HT1080 (cell line): ENCODE measurements around the gene PITX2. TPM values are rescaled to one million over a fixed set of nuclear protein-coding genes. Genes with fewer than 3 reads are reported as not detected.
A peak's percentile ranks its signal among the peaks of the same experiment; 100 is the strongest.
"Not testable (repeated sequence)": the region's sequence is repeated elsewhere in the genome, so short reads cannot be mapped to it uniquely, and the experiment has no call there.

ENCODE experiments used
- DNase-seq: peaks from one replicate; pipeline ENCODE4 v3.0.0-alpha.2; 2015; ENCODE audit warnings: low read depth
- total RNA-seq: library from RNA; depleted of rRNA; stranded (reverse); fragments of >200 nt; shearing (Covaris generic); gene quantifications from 2 replicates; pipeline ENCODE4 v1.2.3, GENCODE V29; 2014; rRNA removed

The PITX2 gene
- total RNA-seq, 1 experiment from 2014 or later = 7.1 TPM

DNA sequence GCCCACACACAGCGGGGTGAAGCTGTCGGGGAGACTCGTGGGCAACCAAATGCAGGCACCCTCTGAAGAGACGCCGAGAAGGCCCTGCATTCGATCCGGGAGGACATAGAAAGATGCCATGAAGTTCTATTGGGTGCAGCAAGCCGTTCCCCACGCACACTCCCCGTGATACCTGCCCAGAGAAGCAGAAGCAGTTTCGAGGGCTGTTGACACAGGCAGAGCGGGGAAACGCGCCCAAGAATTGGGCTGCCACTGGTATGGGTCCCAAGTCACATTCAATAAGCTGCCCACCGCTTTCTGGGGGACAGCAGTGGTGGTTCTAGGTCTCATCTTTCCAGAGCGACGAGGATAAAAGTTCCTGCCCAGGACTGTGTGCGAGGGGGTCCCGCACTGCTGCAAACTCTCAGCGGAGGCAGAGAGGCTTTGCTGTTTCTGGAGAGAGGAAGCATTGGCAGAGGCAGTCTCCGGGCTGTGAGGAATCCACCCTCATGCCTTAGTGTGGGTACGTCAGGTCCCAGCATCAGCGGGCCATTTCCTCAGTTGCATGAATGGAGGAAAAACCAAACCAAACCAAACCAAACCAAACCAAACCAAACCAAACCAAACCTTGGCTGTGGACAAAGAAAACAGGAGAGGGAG lies 10.1 kb downstream of the PITX2 start:
- no peak for DNase-seq

DNA sequence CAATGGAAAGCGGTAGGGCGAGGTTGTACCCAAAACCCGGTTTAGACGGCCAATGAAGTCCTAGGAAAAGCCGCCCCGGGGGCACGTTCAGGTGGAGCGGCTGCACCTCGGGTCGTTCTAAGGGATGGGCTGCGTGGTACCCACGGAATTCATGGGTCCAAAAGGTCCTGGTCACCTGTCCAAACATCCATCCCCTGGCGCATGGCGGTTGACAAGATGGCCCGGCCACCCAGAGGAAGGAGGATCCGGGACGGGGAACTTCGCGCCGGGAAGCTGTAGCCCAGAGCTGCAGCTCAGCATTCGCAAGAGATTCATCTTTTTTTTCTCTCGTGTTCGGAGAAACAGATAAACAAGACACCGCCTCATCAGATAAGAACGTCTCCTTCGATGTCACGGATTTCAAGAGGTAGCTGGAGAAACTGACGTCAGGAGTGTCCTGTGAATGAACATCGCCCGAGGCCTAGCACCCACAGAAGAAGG lies 10.9 kb downstream of the PITX2 start:
- DNase-seq = no peak

DNA sequence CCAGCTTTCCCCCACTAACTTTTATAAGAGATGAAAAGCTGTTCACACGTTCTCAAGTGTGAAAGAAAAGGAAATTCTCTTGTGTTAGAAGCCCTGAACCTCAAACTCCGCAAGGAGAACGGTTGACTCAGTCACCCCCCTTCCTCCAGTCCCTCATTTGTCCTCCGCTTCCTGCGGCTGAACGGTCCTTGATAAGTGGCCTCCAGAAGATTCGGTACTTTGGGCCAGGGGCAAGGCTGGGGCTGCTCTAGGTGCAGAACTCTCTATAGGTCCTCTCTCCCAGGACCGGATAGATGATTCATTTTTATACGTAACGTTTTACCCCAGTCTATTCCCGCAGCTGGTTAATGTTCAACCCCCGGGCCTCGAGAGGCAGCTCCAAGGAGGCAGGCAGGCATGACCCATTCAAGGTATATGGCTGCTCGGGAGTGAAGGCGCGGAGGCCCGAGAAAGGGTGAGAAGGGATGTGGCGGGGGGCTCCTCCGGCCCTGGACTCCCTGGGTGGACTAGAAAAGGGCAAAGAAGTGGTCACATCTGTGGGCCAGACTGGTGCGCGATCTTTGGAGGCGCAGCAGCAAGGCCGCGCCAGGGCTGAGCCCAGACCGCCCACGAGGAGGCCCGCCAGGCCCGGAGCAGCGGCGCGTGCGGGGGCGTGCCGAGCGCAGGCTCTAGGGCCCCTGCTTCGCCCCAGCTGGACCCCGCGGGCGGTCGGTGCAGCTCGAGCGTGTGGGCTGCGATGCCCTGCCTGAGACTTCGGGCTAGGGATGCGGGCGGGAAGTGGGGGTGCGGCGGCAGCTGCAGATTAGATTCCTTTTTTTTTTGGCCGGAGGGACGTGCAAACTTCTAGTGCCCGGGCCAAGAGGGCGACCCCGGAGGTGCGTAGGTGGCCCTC lies 11.7 kb downstream of the PITX2 start:
- no peak for DNase-seq

DNA sequence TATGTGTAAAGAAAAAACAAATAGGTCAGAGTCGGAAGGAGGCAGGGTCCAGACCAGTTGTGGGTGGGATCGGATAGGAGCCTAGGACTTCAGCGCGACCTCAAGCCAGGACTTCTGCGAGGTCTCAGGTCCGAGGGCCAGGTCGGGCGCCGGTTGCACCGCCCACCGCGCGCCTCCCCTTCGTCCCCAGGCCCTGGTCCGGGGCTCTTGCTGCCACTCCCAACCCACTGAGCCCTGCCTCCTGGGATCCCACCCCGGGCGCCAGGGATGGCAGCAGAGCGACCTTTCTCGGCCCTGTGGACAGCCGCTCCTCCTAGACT lies 12.3 kb downstream of the PITX2 start:
- no peak for DNase-seq

DNA sequence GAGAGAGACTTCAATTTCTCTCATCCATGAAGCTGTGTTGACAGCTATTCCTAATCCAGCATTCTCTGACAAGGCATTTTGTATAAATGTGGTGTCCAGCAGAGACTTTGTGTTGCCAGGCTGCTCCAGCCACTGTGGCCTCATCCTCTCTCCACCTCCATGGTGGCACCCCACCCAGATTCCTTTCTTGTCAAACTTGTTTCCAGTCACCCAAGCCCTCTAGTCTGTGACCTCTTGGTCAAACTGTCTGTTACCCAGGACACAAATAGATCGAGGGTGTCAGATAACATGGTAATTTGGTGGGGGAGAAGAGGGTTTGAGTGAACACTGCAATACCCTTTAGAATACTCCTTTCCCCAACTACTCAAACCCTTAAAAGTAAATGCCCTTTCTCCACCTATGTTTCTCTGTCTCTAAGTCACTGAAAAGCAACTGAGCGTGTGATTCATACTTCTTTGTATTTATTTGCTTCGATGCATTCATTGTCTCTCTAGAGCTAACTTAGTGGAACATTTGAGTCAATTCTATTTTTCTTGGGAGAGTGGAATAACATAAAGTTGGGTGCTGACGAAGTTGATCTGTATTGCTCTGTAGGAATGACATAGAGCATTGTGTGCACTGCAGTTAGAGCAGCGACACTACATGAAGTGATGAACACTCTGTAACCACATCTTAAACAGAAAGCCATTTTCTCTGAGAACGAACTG lies 13.7 kb downstream of the PITX2 start:
- DNase-seq = no peak

DNA sequence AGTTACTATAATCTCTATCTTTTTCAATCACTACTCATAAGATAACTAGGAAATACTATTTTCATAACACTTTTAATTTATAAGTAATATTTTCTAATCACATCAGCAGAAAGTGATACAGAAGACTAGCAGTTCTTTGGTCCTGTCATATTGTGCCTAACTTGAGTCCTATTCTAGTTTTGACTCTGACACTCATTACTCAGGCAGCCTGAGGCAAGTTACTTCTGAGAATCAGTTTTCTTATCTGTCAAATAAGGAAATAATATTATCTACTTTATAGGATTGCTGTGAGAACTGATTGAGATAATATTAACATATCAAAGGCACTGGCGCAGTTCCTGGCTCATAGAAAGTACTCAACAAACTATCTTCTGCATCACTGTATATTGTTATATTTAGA lies 17.8 kb downstream of the PITX2 start:
- no peak for DNase-seq

DNA sequence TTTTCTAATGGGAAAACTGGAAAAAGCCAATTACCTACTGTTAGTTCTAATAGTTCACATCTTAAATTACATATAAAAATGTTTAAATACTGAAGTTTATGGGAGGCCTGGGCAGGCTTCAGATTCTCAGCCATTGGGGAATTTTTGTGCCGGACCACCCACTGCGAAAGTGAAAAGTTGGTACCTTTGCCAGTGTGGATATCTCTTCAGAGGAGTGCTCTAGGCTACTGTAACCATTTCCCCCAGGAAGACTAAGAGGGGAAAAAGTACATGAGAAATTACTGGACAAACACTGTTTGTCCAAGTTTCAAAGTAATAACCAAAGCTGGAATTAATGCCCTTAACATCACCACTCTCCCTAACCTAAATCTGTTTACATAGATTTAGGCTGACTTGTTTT lies 20.8 kb downstream of the PITX2 start:
- no peak for DNase-seq

DNA sequence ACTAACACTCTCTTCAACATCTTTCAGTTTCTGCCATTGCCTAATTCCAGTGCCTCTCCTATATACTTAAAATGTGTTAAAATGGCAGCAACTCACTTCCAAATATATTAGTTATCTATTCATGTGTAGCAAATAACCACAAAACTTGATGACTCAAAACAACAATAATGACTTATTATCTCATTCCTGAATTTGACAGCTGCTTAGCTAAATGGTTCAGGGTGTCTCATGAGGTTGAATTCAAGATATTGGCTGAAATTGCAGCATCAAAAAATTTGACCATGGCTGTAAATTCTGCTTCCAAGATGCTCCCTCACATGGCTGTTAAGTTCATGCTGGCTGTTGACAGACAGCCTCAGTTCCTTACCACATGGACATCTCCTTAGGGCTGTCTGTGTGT lies 25.3 kb downstream of the PITX2 start:
- DNase-seq = no peak

DNA sequence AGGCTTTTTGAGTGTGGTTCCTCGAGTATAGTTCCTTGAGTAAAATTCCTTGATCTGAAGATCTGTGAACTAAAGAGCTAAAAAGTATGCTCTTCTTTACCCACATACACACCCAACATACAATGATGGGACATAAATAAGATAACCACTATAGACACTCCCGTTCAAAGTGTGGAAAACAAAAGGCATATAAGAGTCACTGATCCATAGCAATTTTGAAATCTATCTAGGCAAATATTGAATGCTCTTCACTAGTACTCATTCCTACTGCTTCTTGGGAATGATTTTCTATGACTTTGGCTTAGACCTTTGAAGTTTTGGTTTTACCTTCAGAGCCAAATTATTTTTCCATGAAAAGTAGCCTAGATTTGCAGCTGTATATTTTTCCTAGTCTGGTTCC lies 26.4 kb downstream of the PITX2 start:
- no peak for DNase-seq

DNA sequence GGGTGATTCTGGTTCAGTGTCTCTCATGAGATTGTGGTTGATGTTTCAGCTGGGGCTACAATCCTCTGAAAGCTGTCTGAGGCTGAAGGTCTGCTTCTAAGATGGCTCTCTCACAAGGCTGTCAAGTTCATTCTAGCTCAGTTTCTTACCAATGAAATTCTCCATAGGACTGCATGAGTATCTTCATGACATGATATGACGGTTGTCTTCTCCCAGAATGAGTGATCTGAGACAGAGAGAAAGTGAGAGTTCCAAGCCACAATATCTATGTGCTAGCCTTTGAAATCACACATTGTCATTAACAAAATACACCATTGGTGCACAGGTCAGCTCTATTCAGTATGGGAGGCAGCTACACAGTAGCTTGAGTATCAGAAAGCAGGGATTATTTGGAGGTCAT lies 27.3 kb downstream of the PITX2 start:
- DNase-seq = no peak

DNA sequence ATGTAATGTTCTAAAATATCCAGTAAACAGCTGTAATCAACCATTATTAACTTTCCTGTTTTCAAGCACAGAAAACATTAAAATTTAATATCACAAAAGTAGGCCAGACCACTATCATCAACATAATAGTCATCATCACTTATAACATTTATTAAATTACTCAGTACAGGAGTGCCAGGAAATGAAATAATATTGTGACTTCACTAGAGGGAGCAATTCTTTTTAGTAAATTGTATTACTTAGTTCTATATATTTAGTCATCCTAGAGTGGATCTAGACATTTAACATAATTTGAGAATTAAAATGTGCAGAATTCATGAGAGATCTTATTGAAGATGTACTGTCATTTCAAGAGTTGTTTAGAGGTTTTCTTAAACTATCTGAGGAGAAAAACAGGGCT lies 33.6 kb downstream of the PITX2 start:
- DNase-seq = no peak

DNA sequence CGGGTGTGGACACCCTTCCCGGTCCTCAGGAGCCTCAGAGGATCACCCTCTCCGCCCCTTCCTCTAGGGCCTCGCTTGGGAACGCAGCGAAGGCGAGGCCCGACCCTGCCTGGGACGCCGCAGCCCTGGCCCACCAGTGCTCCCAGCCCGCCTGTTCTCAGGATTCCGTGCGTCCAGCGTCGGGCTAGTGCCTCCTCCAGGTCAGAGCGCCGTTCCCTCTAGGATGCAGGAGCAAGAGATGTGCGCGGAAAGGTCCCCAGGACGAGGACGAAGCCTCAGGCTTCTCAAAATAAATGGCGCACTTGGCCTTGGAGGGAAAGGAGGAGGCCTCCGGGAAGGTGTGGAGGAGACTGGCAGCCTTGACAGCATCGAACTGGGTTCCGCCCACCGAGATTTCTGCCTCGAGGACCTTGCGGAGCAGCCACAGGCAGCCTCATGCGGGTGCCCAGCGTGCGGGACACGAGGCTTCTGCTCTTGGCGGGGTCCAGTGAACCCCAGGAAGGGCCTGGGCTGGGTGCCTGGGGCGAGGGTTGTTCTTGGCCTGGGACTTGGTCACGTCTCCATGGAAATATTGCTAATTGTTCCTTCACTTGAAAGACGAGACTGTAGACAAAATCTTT lies 35.1 kb downstream of the PITX2 start:
- no peak for DNase-seq

DNA sequence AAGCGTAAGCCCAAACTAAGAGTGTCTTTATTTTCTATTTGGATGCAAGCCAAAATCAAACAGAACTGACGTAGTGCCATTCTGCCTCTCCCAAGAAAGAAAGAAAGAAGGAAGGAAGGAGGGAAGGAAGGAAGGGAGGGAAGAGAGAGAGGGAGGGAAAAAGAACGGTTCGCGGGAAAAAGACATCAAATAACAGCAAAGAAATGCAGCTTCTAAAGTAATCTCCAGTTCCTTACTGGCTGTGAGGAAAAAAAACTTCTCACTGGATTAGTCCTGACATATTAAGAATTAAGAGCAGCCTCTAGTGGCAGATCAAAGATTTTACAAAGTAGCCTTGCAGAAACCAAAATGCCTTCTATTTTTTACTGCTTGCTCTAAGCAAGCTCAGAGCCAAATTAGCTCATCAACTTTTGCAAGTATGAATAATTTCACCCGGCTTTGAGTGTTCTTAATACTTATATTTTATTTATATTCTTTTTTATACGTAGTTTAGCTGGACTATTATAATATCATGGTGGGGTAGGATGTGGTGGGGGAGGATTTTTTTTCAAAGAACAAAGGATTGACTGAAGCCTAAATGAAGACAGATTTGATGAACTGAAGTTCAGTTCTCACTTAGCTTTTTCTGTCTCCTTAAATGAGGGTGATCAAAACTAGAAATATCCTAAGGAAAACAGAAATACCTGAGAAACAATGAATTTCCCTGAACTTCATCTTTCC lies 36.6 kb downstream of the PITX2 start:
- peak; percentile 60 for DNase-seq

DNA sequence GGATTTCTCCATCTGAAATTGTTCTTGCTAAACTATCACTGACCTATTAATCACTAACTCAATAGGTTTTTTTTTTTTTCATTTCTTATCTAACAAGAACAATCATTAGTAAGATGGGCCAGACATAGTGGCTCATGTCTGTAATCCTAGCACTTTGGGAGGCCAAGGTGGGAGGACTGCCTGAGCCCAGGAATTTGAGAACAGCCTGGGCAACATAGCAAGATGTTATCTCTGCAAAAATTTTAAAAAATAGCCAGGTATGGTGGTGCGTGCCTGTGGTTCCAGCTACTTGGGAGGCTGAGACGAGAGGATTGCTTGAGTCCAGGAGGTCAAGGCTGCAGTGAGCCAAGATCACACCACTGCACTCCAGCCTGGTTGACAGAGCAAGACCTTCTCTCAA lies 46.2 kb downstream of the PITX2 start:
- not testable (repeated sequence) for DNase-seq

Other genes with a start within 250 kb of the PITX2 start
- gene ENPEP, start 146.9 kb downstream of the PITX2 start, total RNA-seq = 0.03 TPM in 1 of 2 replicates, not detected in the other